HEK293 (cell line): ENCODE measurements around the gene LAX1.

Source experiments
- CTCF ChIA-PET: fragments of 350-600 bp; formaldehyde crosslinking; extraction: SDS; loops from one replicate; lab custom pipeline; 2021; ENCODE audit warnings: antibody characterized with exemption; lab: Yijun Ruan, JAX
- POLR2A ChIA-PET: fragments of 300-600 bp; formaldehyde crosslinking; extraction: SDS; loops from one replicate; lab custom pipeline; 2020; ENCODE audit warnings: antibody characterized with exemption, inconsistent platforms; lab: Yijun Ruan, JAX
- H3K27ac ChIP-seq: fragments of 200-500 bp; sonication (Bioruptor generic); 2 replicates; pipeline ENCODE4 v1.5.1; 2014; ENCODE audit warnings: low read depth, low read length, control low read depth, inconsistent platforms; ENCODE audit errors: extremely low read depth
- H3K36me3 ChIP-seq, 2 experiments: fragments of 200-500 bp in 1 of 2; sonication (Bioruptor generic) in 1 of 2; 1 replicate in 1 of 2; 2 replicates in 1 of 2; pipeline ENCODE4 v1.5.1; 2014 to 2017; ENCODE audit warnings: inconsistent platforms in 2 of 2, low read length in 2 of 2; ENCODE audit not compliant: control insufficient read depth in 2 of 2, insufficient read depth in 1 of 2
- H3K4me1 ChIP-seq: fragments of 200-500 bp; sonication (Bioruptor generic); 2 replicates; pipeline ENCODE4 v1.5.1; 2014; ENCODE audit warnings: mild to moderate bottlenecking, low read length, inconsistent platforms; ENCODE audit not compliant: control insufficient read depth, insufficient read depth
- H3K4me3 ChIP-seq: 2 replicates; pipeline ENCODE4 v1.5.1; 2011; ENCODE audit warnings: low read depth, mild to moderate bottlenecking, control low read depth, low read length, moderate library complexity
- H3K9me3 ChIP-seq: fragments of 200-500 bp; sonication (Bioruptor generic); 2 replicates; pipeline ENCODE4 v1.5.1; 2014; ENCODE audit warnings: low read depth, low read length, inconsistent platforms; ENCODE audit not compliant: control insufficient read depth, insufficient read depth
- AEBP2 ChIP-seq: fragments of 450-650 bp; formaldehyde crosslinking; IDR thresholded peaks from 2 replicates; pipeline ENCODE4 v1.5.1; 2016; ENCODE audit warnings: missing biosample characterization, missing genetic modification characterization, borderline replicate concordance
- BCL11B ChIP-seq: fragments of 450-650 bp; formaldehyde crosslinking; IDR thresholded peaks from 2 replicates; pipeline ENCODE4 v1.5.1; 2016; ENCODE audit warnings: low read depth, missing biosample characterization, missing genetic modification characterization
- FEZF1 ChIP-seq: fragments of 450-650 bp; formaldehyde crosslinking; IDR thresholded peaks from 2 replicates; pipeline ENCODE4 v1.5.1; 2016; ENCODE audit warnings: missing biosample characterization, missing genetic modification characterization
- KLF7 ChIP-seq: fragments of 450-650 bp; formaldehyde crosslinking; IDR thresholded peaks from 2 replicates; pipeline ENCODE4 v1.5.1; 2016; ENCODE audit warnings: missing biosample characterization, missing genetic modification characterization, borderline replicate concordance
- WT1 ChIP-seq: fragments of 450-650 bp; formaldehyde crosslinking; IDR thresholded peaks from 2 replicates; pipeline ENCODE4 v1.5.1; 2016; ENCODE audit warnings: missing biosample characterization, missing genetic modification characterization
- ZBTB10 ChIP-seq: fragments of 450-650 bp; formaldehyde crosslinking; IDR thresholded peaks from 2 replicates; pipeline ENCODE4 v1.5.1; 2016; ENCODE audit warnings: missing biosample characterization, missing genetic modification characterization
- ZFP3 ChIP-seq: fragments of 450-650 bp; formaldehyde crosslinking; IDR thresholded peaks from 2 replicates; pipeline ENCODE4 v1.5.1; 2016; ENCODE audit warnings: low read depth, missing biosample characterization, missing genetic modification characterization
- ZNF121 ChIP-seq: fragments of 450-650 bp; formaldehyde crosslinking; IDR thresholded peaks from 2 replicates; pipeline ENCODE4 v1.5.1; 2016; ENCODE audit warnings: missing biosample characterization, missing genetic modification characterization
- ZNF16 ChIP-seq: fragments of 450-650 bp; formaldehyde crosslinking; IDR thresholded peaks from 2 replicates; pipeline ENCODE4 v1.5.1; 2016; ENCODE audit warnings: low read depth, missing biosample characterization, missing genetic modification characterization
- ZNF175 ChIP-seq: fragments of 450-650 bp; formaldehyde crosslinking; IDR thresholded peaks from 2 replicates; pipeline ENCODE4 v1.5.1; 2016; ENCODE audit warnings: missing biosample characterization, missing genetic modification characterization
- ZNF19 ChIP-seq: fragments of 450-650 bp; formaldehyde crosslinking; IDR thresholded peaks from 2 replicates; pipeline ENCODE4; 2016; ENCODE audit warnings: missing biosample characterization, missing genetic modification characterization, low read depth
- ZNF211 ChIP-seq: fragments of 450-650 bp; formaldehyde crosslinking; IDR thresholded peaks from 2 replicates; pipeline ENCODE4 v1.5.1; 2016; ENCODE audit warnings: low read depth, missing biosample characterization, missing genetic modification characterization
- ZNF214 ChIP-seq: fragments of 450-650 bp; formaldehyde crosslinking; IDR thresholded peaks from 2 replicates; pipeline ENCODE4 v1.5.1; 2017; ENCODE audit warnings: missing biosample characterization, mild to moderate bottlenecking, missing genetic modification characterization, borderline replicate concordance
- ZNF311 ChIP-seq: fragments of 450-650 bp; formaldehyde crosslinking; IDR thresholded peaks from 2 replicates; pipeline ENCODE4 v1.5.1; 2017; ENCODE audit warnings: missing biosample characterization, missing genetic modification characterization, borderline replicate concordance
- ZNF398 ChIP-seq: fragments of 450-650 bp; formaldehyde crosslinking; IDR thresholded peaks from 2 replicates; pipeline ENCODE4 v1.5.1; 2017; ENCODE audit warnings: missing biosample characterization, missing genetic modification characterization
- ZNF529 ChIP-seq: fragments of 450-650 bp; formaldehyde crosslinking; IDR thresholded peaks from 2 replicates; pipeline ENCODE4 v1.5.1; 2017; ENCODE audit warnings: missing genetic modification characterization, missing biosample characterization; ENCODE audit not compliant: insufficient replicate concordance
- ZNF558 ChIP-seq: fragments of 450-650 bp; formaldehyde crosslinking; IDR thresholded peaks from 2 replicates; pipeline ENCODE4 v1.5.1; 2016; ENCODE audit warnings: missing biosample characterization, missing genetic modification characterization
- ZNF561 ChIP-seq: fragments of 450-650 bp; IDR thresholded peaks from 2 replicates; pipeline ENCODE4 v1.5.1; 2018; ENCODE audit warnings: missing biosample characterization, missing genetic modification characterization, borderline replicate concordance
- ZNF747 ChIP-seq: fragments of 450-650 bp; formaldehyde crosslinking; IDR thresholded peaks from 2 replicates; pipeline ENCODE4 v1.5.1; 2016; ENCODE audit warnings: missing biosample characterization, missing genetic modification characterization
- ZNF830 ChIP-seq: fragments of 450-650 bp; IDR thresholded peaks from 2 replicates; pipeline ENCODE4 v1.5.0; 2018; ENCODE audit warnings: missing biosample characterization, missing genetic modification characterization, low read depth, mild to moderate bottlenecking, moderate library complexity
- ZSCAN5A ChIP-seq: fragments of 450-650 bp; formaldehyde crosslinking; IDR thresholded peaks from 2 replicates; pipeline ENCODE4 v1.5.1; 2016; ENCODE audit warnings: missing biosample characterization, missing genetic modification characterization

LAX1 gene

GRCh38 chr1:203720242-203720641, 44.7 kb upstream of the LAX1 start (continued):
- TF ChIP-seq AEBP2 (tag by site-specific recombination) (no peak), ZNF211 (tag by site-specific recombination) (no peak), ZNF175 (tag by site-specific recombination) (no peak), ZNF830 (tag by site-specific recombination) (no peak), ZSCAN5A (no peak), ZNF398 (tag by site-specific recombination) (no peak)

GRCh38 chr1:203722909-203723308, 42.1 kb upstream of the LAX1 start:
- Histone ChIP-seq H3K4me3 (no peak overlapping the region), H3K27ac (no peak overlapping the region), H3K9me3 (no peaks in the 10 kb centered on the region), H3K36me3 (peaks cover 0 to 52% of the 10 kb centered on the region in 2 experiments; a peak in 2 of 3 replicates), H3K4me1 (no peaks in the 10 kb centered on the region)
- ChIA-PET CTCF (interaction anchor here (0.6 to 1.0 kb wide), 3 partner anchors 23 to 236 kb away, joined by 3 to 5 read pairs (median 3); no protein-coding TSS in a partner anchor), POLR2A (no interaction called here)
- TF ChIP-seq FEZF1 (no peak), ZNF561 (no peak), ZNF558 (tag by site-specific recombination) (no peak), BCL11B (tag by site-specific recombination) (no peak), ZNF214 (tag by site-specific recombination) (no peak), ZNF16 (no peak), ZNF19 (tag by site-specific recombination) (no peak), ZFP3 (no peak), ZNF747 (tag by site-specific recombination) (no peak), ZNF529 (tag by site-specific recombination) (no peak), ZNF311 (tag by site-specific recombination) (no peak), KLF7 (tag by site-specific recombination) (no peak), ZBTB10 (tag by site-specific recombination) (no peak), ZNF121 (tag by site-specific recombination) (no peak), WT1 (tag by site-specific recombination) (no peak)
